K562 (cell line): ENCODE measurements around the gene C10orf105. TPM values are rescaled to one million over a fixed set of nuclear protein-coding genes. Genes with fewer than 3 reads are reported as not detected.

Experiments used
- CEBPZ ChIP-seq: fragments of 150-350 bp; IDR thresholded peaks from 2 replicates; pipeline ENCODE4 v1.6.1; 2014; ENCODE audit warnings: low read depth, mild to moderate bottlenecking, low read length, borderline replicate concordance
- CTCF ChIP-seq, 3 experiments: IDR thresholded peaks in 2 of 3; conservative IDR thresholded peaks in 1 of 3; 2 replicates each; pipeline ENCODE4 v1.5.1; 2011 to 2012; ENCODE audit warnings: low read length in 3 of 3, mild to moderate bottlenecking in 3 of 3, control low read depth in 2 of 3, improper control_type of control experiment in 1 of 3, inconsistent platforms in 1 of 3, low read depth in 1 of 3, mixed read lengths in 1 of 3, moderate library complexity in 1 of 3; ENCODE audit not compliant: insufficient read depth in 2 of 3
- HDAC2 ChIP-seq: fragments of 450-650 bp; IDR thresholded peaks from 2 replicates; pipeline ENCODE4 v1.6.1; 2016; ENCODE audit warnings: mild to moderate bottlenecking
- HEY1 ChIP-seq: fragments of 250-450 bp; sonication (Bioruptor Pico); IDR thresholded peaks from 2 replicates; pipeline ENCODE4 v1.5.0; 2020; ENCODE audit warnings: mild to moderate bottlenecking, moderate library complexity, borderline replicate concordance
- KLF16 ChIP-seq: IDR thresholded peaks from 2 replicates; pipeline ENCODE4 v1.6.1; 2016; ENCODE audit warnings: antibody characterized with exemption
- NCOA4 ChIP-seq: fragments of 450-650 bp; IDR thresholded peaks from 2 replicates; pipeline ENCODE4 v1.6.1; 2018; ENCODE audit warnings: mild to moderate bottlenecking; ENCODE audit not compliant: partially characterized antibody
- NRF1 ChIP-seq, 2 experiments: fragments of 450-650 bp; IDR thresholded peaks in 1 of 2; conservative IDR thresholded peaks in 1 of 2; 2 replicates each; pipeline ENCODE4 v1.6.1; 2014; ENCODE audit warnings: mild to moderate bottlenecking in 2 of 2
- PKNOX1 ChIP-seq: fragments of 450-650 bp; IDR thresholded peaks from 2 replicates; pipeline ENCODE4 v1.6.1; 2016
- RBM17 ChIP-seq: fragments of 200-400 bp; formaldehyde crosslinking; IDR thresholded peaks from 2 replicates; pipeline ENCODE4 v1.6.1; 2017; ENCODE audit warnings: low read depth, mild to moderate bottlenecking, low read length, borderline replicate concordance
- RBM22 ChIP-seq: fragments of 200-400 bp; formaldehyde crosslinking; IDR thresholded peaks from 2 replicates; pipeline ENCODE4 v1.6.1; 2018; ENCODE audit warnings: low read length, low read depth; ENCODE audit not compliant: poor library complexity, severe bottlenecking
- RBM25 ChIP-seq: fragments of 200-400 bp; formaldehyde crosslinking; IDR thresholded peaks from 2 replicates; pipeline ENCODE4 v1.6.1; 2018; ENCODE audit warnings: low read length, low read depth, moderate library complexity; ENCODE audit not compliant: severe bottlenecking
- RBM34 ChIP-seq: fragments of 200-400 bp; formaldehyde crosslinking; IDR thresholded peaks from 2 replicates; pipeline ENCODE4 v1.6.1; 2018; ENCODE audit warnings: low read length, borderline replicate concordance; ENCODE audit not compliant: insufficient read depth
- RFX5 ChIP-seq: IDR thresholded peaks from 2 replicates; pipeline ENCODE4 v1.6.1; 2011; ENCODE audit warnings: low read depth, mild to moderate bottlenecking, improper control_type of control experiment, low read length
- ZHX1 ChIP-seq: fragments of 150-350 bp; conservative IDR thresholded peaks from 2 replicates; pipeline ENCODE4 v1.6.1; 2014; ENCODE audit warnings: low read length
- ZNF280B ChIP-seq: fragments of 250-450 bp; sonication (Bioruptor Pico); IDR thresholded peaks from 2 replicates; pipeline ENCODE4 v1.5.1; 2021; ENCODE audit warnings: mild to moderate bottlenecking
- polyA plus RNA-seq, 8 experiments: library from polyadenylated mRNA; depleted of rRNA in 4 of 8; stranded (reverse) in 5 of 8; unstranded in 3 of 8; fragments of >200 nt; fragmentation: Nextera tagmentation in 2 of 8; fragmentation: Illumina TruSeq in 1 of 8; extraction: Ambion mirVana in 2 of 8; extraction: Trizol in 1 of 8; gene quantifications; 2 replicates each; pipeline versions ENCODE4 v1.2.1 to v1.2.3, GENCODE V29; 2011 to 2014; ENCODE audit warnings: inconsistent platforms in 1 of 8, missing spikeins in 1 of 8
- total RNA-seq, 7 experiments: library from RNA; depleted of rRNA in 6 of 7; stranded (reverse); fragments of >200 nt in 6 of 7; fragmentation: Illumina TruSeq in 2 of 7; extraction: Trizol in 2 of 7; gene quantifications; 2 replicates each; pipeline versions ENCODE4 v1.2.1 to v1.2.3, GENCODE V29; 2011 to 2021; ENCODE audit warnings: low replicate concordance in 1 of 7

The C10orf105 gene
- total and polyA plus RNA-seq, 9 of the 15 experiments (the other 6 are each of a cell fraction or from before 2014, with no cell fraction given) = 0.03 to 0.25 (median 0.04) TPM; not detected in 3

- TF ChIP-seq PKNOX1 (peak; percentile 42), HEY1 (CRISPR knock-in tag) (no peak), ZNF280B (CRISPR knock-in tag) (no peak), RBM25 (peak; percentile 79), RFX5 (no peak), CEBPZ (no peak), HDAC2 (peak; percentile 13; the same call in 1 of the 2 replicates), RBM34 (no peak), CTCF (IDR thresholded peaks at IDR 0.05 in 2 of 3, conservative IDR thresholded peaks at IDR 0.05 in 1 of 3; ENCODE audit: insufficient read depth in 2 of 3, low read depth in 1 of 3, low read length in 3 of 3) (no peak), RBM22 (no peak), KLF16 (peak; percentile 97), ZHX1 (no peak), NCOA4 (no peak), NRF1 (conservative IDR thresholded peaks at IDR 0.05 in 1 of 2, IDR thresholded peaks at IDR 0.05 in 1 of 2) (no peak), RBM17 (no peak)
These were observed 8.5 kb upstream of the C10orf105 start (continued) for GRCh38 chr10:71727738-71728737.
